Stimulated activated CD4-positive, alpha-beta T cell treated with anti-CD3 and anti-CD28 coated beads, Interleukin-12 subunit alpha, Interleukin-12 subunit beta, amount 100 ng/mL, for 48 hours (primary cell): Measurements from ENCODE around the gene IFNA17.
"Not testable (repeated sequence)": the region's sequence is repeated elsewhere in the genome, so short reads cannot be mapped to it uniquely, and the experiment has no call there.

Experiments used
- DNase-seq, 3 donors: peaks; one replicate each; pipeline ENCODE4 v3.0.0-alpha.2; 2020; ENCODE audit warnings: low read depth in 2 of 3, low spot score in 1 of 3

The IFNA17 gene

GRCh38 chr9:21228122-21228521 is at the start of gene IFNA17:
Gene IFNA17, minus strand, starts transcription at chr9:21228222. Its CDS starts 49 bp downstream, at chr9:21228173.
- no peak for DNase-seq

GRCh38 chr9:21268347-21268657 is 40.3 kb upstream of the IFNA17 start:
- no peak for DNase-seq

GRCh38 chr9:21267485-21268346 is 39.7 kb upstream of the IFNA17 start:
- DNase-seq = no peak

GRCh38 chr9:21266733-21267484 is 38.9 kb upstream of the IFNA17 start:
- DNase-seq = no peak

- DNase-seq = no peak
Observed at GRCh38 chr9:21265421-21266189, 37.6 kb upstream of the IFNA17 start.

- no peak for DNase-seq
Observed at GRCh38 chr9:21255538-21256212, 27.7 kb upstream of the IFNA17 start.

GRCh38 chr9:21252721-21253547 is 24.9 kb upstream of the IFNA17 start:
- DNase-seq = no peak

- DNase-seq = no peak
Observed at GRCh38 chr9:21251638-21252037, 23.6 kb upstream of the IFNA17 start.

GRCh38 chr9:21251190-21251589 is 23.2 kb upstream of the IFNA17 start:
- no peak for DNase-seq

- no peak for DNase-seq
Observed at GRCh38 chr9:21244836-21245235, 16.8 kb upstream of the IFNA17 start.

GRCh38 chr9:21239911-21240310 is 11.9 kb upstream of the IFNA17 start, which contains the start of gene IFNA14:
Gene IFNA14, minus strand, starts transcription at chr9:21240005. Its CDS starts 70 bp downstream, at chr9:21239935.
- DNase-seq = no peak

GRCh38 chr9:21236360-21236714 is 8.3 kb upstream of the IFNA17 start:
- DNase-seq = not testable (repeated sequence)

- DNase-seq = peak in 1 of 3 donors; percentile 23
Observed at GRCh38 chr9:21235468-21236359, 7.7 kb upstream of the IFNA17 start.

GRCh38 chr9:21234153-21234687 is 6.2 kb upstream of the IFNA17 start:
- DNase-seq = no peak

- no peak for DNase-seq
Observed at GRCh38 chr9:21233258-21233657, 5.2 kb upstream of the IFNA17 start.

- DNase-seq = not testable (repeated sequence)
Observed at GRCh38 chr9:21217211-21217610, 10.8 kb downstream of the IFNA17 start, which contains the start of gene IFNA16. Gene IFNA16, minus strand, starts transcription at chr9:21217311. Its CDS starts 6 bp downstream, at chr9:21217305.

- not testable (repeated sequence) for DNase-seq
Observed at GRCh38 chr9:21213411-21214326, 14.4 kb downstream of the IFNA17 start.

- DNase-seq = not testable (repeated sequence)
Observed at GRCh38 chr9:21212160-21212559, 15.9 kb downstream of the IFNA17 start.
